ENCODE measurements around the gene SNX24.

DNA sequence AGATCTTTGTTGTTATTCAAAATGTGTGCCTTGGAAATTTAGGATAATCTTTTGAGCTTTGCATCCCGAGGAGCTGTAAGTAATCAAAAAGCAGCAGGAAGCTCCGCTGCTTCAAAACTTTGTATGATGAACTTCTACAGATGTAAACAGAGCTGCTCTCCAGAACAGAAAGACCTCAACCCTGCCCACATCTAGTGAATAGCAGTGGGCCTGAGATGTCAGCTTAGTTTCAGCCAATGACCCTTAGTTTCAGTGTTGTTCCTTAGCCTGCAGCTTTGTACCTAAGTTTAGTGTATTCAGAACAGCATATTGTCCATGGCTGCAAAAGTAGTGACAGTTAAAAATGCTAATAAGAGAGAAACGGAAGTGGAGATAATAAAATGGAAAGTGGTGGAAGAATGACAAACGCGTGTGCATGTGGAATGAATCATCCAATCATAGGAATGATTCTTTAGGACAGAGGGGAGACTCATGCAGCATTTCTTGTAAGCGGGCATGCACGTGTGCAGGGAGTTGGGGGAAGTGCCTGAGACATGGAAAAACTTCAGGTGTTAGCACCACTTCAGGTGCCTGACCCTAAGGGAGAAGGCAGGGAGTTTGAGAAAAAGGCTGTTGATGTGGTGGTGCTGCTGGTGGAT lies 24.9 kb downstream of the SNX24 start:
- TF ChIP-seq, protein P1, sequence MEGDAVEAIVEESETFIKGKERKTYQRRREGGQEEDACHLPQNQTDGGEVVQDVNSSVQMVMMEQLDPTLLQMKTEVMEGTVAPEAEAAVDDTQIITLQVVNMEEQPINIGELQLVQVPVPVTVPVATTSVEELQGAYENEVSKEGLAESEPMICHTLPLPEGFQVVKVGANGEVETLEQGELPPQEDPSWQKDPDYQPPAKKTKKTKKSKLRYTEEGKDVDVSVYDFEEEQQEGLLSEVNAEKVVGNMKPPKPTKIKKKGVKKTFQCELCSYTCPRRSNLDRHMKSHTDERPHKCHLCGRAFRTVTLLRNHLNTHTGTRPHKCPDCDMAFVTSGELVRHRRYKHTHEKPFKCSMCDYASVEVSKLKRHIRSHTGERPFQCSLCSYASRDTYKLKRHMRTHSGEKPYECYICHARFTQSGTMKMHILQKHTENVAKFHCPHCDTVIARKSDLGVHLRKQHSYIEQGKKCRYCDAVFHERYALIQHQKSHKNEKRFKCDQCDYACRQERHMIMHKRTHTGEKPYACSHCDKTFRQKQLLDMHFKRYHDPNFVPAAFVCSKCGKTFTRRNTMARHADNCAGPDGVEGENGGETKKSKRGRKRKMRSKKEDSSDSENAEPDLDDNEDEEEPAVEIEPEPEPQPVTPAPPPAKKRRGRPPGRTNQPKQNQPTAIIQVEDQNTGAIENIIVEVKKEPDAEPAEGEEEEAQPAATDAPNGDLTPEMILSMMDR (IDR thresholded peaks at IDR 0.05; ENCODE audit: low read depth, low read length, missing input control): no peak
- TF ChIP-seq MAX (IDR thresholded peaks at IDR 0.05) (no peak), RAD21 (IDR thresholded peaks at IDR 0.05) (no peak), HNF4G (IDR thresholded peaks at IDR 0.05) (no peak), JUND (IDR thresholded peaks at IDR 0.05) (no peak), REST (IDR thresholded peaks at IDR 0.05) (no peak), ATF3 (IDR thresholded peaks at IDR 0.05) (no peak)
- TF ChIP-seq, protein P2, sequence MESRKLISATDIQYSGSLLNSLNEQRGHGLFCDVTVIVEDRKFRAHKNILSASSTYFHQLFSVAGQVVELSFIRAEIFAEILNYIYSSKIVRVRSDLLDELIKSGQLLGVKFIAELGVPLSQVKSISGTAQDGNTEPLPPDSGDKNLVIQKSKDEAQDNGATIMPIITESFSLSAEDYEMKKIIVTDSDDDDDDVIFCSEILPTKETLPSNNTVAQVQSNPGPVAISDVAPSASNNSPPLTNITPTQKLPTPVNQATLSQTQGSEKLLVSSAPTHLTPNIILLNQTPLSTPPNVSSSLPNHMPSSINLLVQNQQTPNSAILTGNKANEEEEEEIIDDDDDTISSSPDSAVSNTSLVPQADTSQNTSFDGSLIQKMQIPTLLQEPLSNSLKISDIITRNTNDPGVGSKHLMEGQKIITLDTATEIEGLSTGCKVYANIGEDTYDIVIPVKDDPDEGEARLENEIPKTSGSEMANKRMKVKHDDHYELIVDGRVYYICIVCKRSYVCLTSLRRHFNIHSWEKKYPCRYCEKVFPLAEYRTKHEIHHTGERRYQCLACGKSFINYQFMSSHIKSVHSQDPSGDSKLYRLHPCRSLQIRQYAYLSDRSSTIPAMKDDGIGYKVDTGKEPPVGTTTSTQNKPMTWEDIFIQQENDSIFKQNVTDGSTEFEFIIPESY (IDR thresholded peaks at IDR 0.05): no peak
